Measurements from ENCODE around the gene C10orf62. TPM values are rescaled to one million over a fixed set of nuclear protein-coding genes. Genes with fewer than 3 reads are reported as not detected.

C10orf62 gene
- total and polyA plus RNA-seq, 10 of the 15 experiments (the other 5 are each of a cell fraction or from before 2014, with no cell fraction given) = not detected

GRCh38 chr10:97566336-97566996 is 23.1 kb upstream of the C10orf62 start (continued):
- TF ChIP-seq ZBTB33 (IDR thresholded peaks at IDR 0.05) (no peak), DPF2 (IDR thresholded peaks at IDR 0.05) (no peak), MTA3 (IDR thresholded peaks at IDR 0.05; ENCODE audit: borderline replicate concordance, low read length) (no peak)

GRCh38 chr10:97567891-97568290 is 21.6 kb upstream of the C10orf62 start:
- CTCF ChIA-PET = interaction anchor here (1.2 to 2.0 kb wide), 2 partner anchors 15 to 48 kb away, joined by 3 to 10 read pairs; no protein-coding TSS in a partner anchor
- TF ChIP-seq NFYA (IDR thresholded peaks at IDR 0.05; ENCODE audit: borderline replicate concordance, low read depth, low read length) (no peak), E2F8 (IDR thresholded peaks at IDR 0.05; ENCODE audit: low read depth, partially characterized antibody) (no peak)
- RAD21 ChIA-PET (ENCODE audit: unreplicated experiment) = no interaction called here
- no peak overlapping the region for H3K4me2 ChIP-seq (ENCODE audit: control insufficient read depth, insufficient read depth)
- H3K79me2 ChIP-seq (ENCODE audit: control insufficient read depth, insufficient read depth, low read length) = no peaks in the 10 kb centered on the region
- intact Hi-C loops (cut with micrococcal nuclease; ENCODE audit: unreplicated experiment) = no loop called here
- in situ Hi-C loops (cut with MboI) = no loop called here
- no peak for ATAC-seq
- SMC1A ChIA-PET (ENCODE audit: uncharacterized antibody, unreplicated experiment) = no interaction called here
- no peak overlapping the region for H3K4me3 ChIP-seq
- POLR2A ChIA-PET = no interaction called here
- no peaks in the 10 kb centered on the region for H3K4me1 ChIP-seq (ENCODE audit: control insufficient read depth, insufficient read depth, low read length)
- H3K27me3 ChIP-seq (replicated peaks in 1 of 2; ENCODE audit: control insufficient read depth in 2 of 2, insufficient read depth in 2 of 2, low read length in 1 of 2) = no peaks in the 10 kb centered on the region
- H3K9ac ChIP-seq (ENCODE audit: control insufficient read depth, insufficient read depth, low read length) = no peak overlapping the region
- no peaks in the 10 kb centered on the region for H4K20me1 ChIP-seq (ENCODE audit: control insufficient read depth, insufficient read depth)
- DNase-seq (ENCODE audit: low read depth, low spot score) = no peak
- WGBS (ENCODE audit: insufficient coverage, insufficient replicate concordance, low lambda C conversion rate, missing lambda C conversion rate) = 76% methylated on average over 15 of the region's 15 CpGs
- no peak overlapping the region for H2AFZ ChIP-seq (ENCODE audit: control insufficient read depth, low read depth, low read length)
- no peak for FAIRE-seq
- no peaks in the 10 kb centered on the region for H3K9me3 ChIP-seq (replicated peaks; ENCODE audit: control insufficient read depth, insufficient read depth, low read length)
- no peak overlapping the region for H3K27ac ChIP-seq (ENCODE audit: control insufficient read depth, insufficient read depth)
- no peaks in the 10 kb centered on the region for H3K36me3 ChIP-seq (ENCODE audit: control insufficient read depth in 2 of 2, insufficient read depth in 2 of 2, low read length in 1 of 2)
- BruUV-seq (replicated peaks) = no TSS peak
